CD4-positive, alpha-beta T cell (primary cell): ENCODE measurements around the gene LCOR. TPM values are rescaled to one million over a fixed set of nuclear protein-coding genes. Genes with fewer than 3 reads are reported as not detected.

Experiments used
- ATAC-seq: fragments of 200-7000 bp; cut with Tn5 transposase; one replicate; pipeline ENCODE4 v1.10.0; 2022; ENCODE audit warnings: mild to moderate bottlenecking; ENCODE audit not compliant: poor library complexity
- CTCF ChIA-PET: fragments of 350-600 bp; sonication (Branson Sonifier 250); formaldehyde crosslinking; loops from one replicate; lab custom pipeline; 2021; ENCODE audit warnings: antibody characterized with exemption, inconsistent platforms; lab: Charles Lee
- POLR2A ChIA-PET: fragments of 350-600 bp; sonication (Branson Sonifier 250); formaldehyde crosslinking; loops from one replicate; lab custom pipeline; 2021; ENCODE audit warnings: antibody characterized with exemption, inconsistent platforms; lab: Charles Lee
- DNase-seq, 14 experiments: peaks; one replicate each; pipeline ENCODE4 v3.0.0-alpha.2; 2013 to 2020; ENCODE audit warnings: mixed read lengths in 2 of 14
- H3K27ac ChIP-seq, 2 donors: one replicate each; pipeline versions ENCODE4 v1.5.1 to v1.7.0; 2013; ENCODE audit warnings: low read length in 2 of 2, low read depth in 1 of 2, mild to moderate bottlenecking in 1 of 2
- H3K27me3 ChIP-seq, 2 experiments: 1 replicate in 1 of 2; 2 replicates in 1 of 2; pipeline versions ENCODE4 v1.6.1 to v1.7.0; 2013; ENCODE audit warnings: low read length in 2 of 2, control low read depth in 1 of 2, mild to moderate bottlenecking in 1 of 2, moderate library complexity in 1 of 2; ENCODE audit not compliant: insufficient read depth in 2 of 2, control insufficient read depth in 1 of 2
- H3K36me3 ChIP-seq: one replicate; pipeline ENCODE4 v1.6.1; 2013; ENCODE audit warnings: low read length, control low read depth; ENCODE audit not compliant: insufficient read depth
- H3K4me1 ChIP-seq: one replicate; pipeline ENCODE4 v1.6.1; 2013; ENCODE audit warnings: low read length, control low read depth; ENCODE audit not compliant: insufficient read depth
- H3K4me3 ChIP-seq: one replicate; pipeline ENCODE4 v1.5.1; 2013; ENCODE audit warnings: mild to moderate bottlenecking, low read length, moderate library complexity
- H3K9me3 ChIP-seq, 2 experiments: 1 replicate in 1 of 2; 2 replicates in 1 of 2; pipeline versions ENCODE4 v1.6.1 to v1.7.0; 2013; ENCODE audit warnings: low read length in 2 of 2, mild to moderate bottlenecking in 2 of 2, control low read depth in 1 of 2, moderate library complexity in 1 of 2; ENCODE audit not compliant: control insufficient read depth in 1 of 2, insufficient read depth in 1 of 2
- H3K27ac Mint-ChIP-seq: one replicate; pipeline ENCODE4 v1.8.0; 2020; ENCODE audit warnings: mixed read lengths
- H3K27me3 Mint-ChIP-seq: one replicate; pipeline ENCODE4 v1.8.0; 2021; ENCODE audit warnings: mixed read lengths
- H3K36me3 Mint-ChIP-seq: one replicate; pipeline ENCODE4 v1.8.0; 2021; ENCODE audit warnings: low read depth, mixed read lengths
- H3K4me1 Mint-ChIP-seq: one replicate; pipeline ENCODE4 v1.8.0; 2021; ENCODE audit warnings: low read depth, mixed read lengths
- H3K4me3 Mint-ChIP-seq: one replicate; pipeline ENCODE4 v1.8.0; 2020; ENCODE audit warnings: mild to moderate bottlenecking, mixed read lengths
- H3K9me3 Mint-ChIP-seq: one replicate; pipeline ENCODE4 v1.8.0; 2020; ENCODE audit warnings: mixed read lengths
- CTCF ChIP-seq: fragments of 200-600 bp; IDR thresholded peaks from one replicate; pipeline ENCODE4 v1.8.0; 2022; ENCODE audit warnings: antibody characterized with exemption, mild to moderate bottlenecking
- intact Hi-C, 2 experiments: fragments of 100-400 bp; cut with DNase I in 1 of 2; cut with micrococcal nuclease in 1 of 2; formaldehyde crosslinking; loops; one replicate each; pipeline versions ENCODE4 v1.15.1 to v1.9.0; 2023 to 2025; cut with DNase I, micrococcal nuclease
- total RNA-seq, 174 experiments: library from RNA in 2 of 174; stranded (reverse) in 2 of 174; gene quantifications; one replicate each; pipeline ENCODE4 v1.2.3 and lab custom pipeline; 2021 to 2026

The LCOR gene
- total RNA-seq, 2 experiments from 2014 or later: 46.0 to 56.0 TPM

- Mint-ChIP-seq H3K27ac (no peak overlapping the region), H3K4me1 (peaks cover 53% of the 10 kb centered on the region), H3K27me3 (no peaks in the 10 kb centered on the region), H3K36me3 (peaks cover 70% of the 10 kb centered on the region), H3K4me3 (no peak overlapping the region), H3K9me3 (no peaks in the 10 kb centered on the region)
- Histone ChIP-seq H3K4me3 (no peak overlapping the region), H3K36me3 (no peaks in the 10 kb centered on the region), H3K27ac (no peak overlapping the region), H3K9me3 (no peaks in the 10 kb centered on the region), H3K27me3 (no peaks in the 10 kb centered on the region), H3K4me1 (no peaks in the 10 kb centered on the region)
- no peak for TF ChIP-seq CTCF
- DNase-seq: no peak
- ATAC-seq: no peak
- intact Hi-C loops: no loop called here
- POLR2A ChIA-PET: no interaction called here
- CTCF ChIA-PET: no interaction called here
Observed at GRCh38 chr10:96924861-96925260, 92.8 kb downstream of the LCOR start.

DNA sequence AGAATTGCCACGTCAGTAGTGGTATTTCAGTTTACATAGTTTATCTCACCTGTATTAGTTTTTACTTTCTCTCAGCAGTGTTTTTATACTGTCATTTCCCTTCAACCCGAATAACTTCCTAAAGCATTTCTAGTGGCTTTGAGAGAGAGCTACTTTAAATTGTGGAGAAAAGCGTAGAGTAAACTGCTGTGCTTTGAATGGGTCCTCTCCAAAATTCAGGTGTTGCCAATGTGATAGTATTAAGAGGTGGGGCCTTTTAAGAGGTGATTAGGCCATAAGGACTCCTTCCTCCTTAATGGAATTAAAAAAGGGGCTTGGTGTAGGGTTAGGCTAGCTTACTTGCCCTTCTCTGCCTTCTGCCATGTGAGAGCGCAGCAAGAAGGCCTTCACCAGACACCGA lies 98.4 kb downstream of the LCOR start:
- intact Hi-C loops: no loop called here
- no peaks in the 10 kb centered on the region for H3K36me3 ChIP-seq
- DNase-seq: no peak

GRCh38 chr10:96935148-96935547 lies 103.0 kb downstream of the LCOR start:
- Mint-ChIP-seq H3K27ac (no peak overlapping the region), H3K27me3 (no peaks in the 10 kb centered on the region), H3K4me3 (no peak overlapping the region), H3K4me1 (no peaks in the 10 kb centered on the region), H3K9me3 (no peaks in the 10 kb centered on the region), H3K36me3 (peaks cover 31% of the 10 kb centered on the region)
- CTCF ChIA-PET: no interaction called here
- intact Hi-C loops: no loop called here
- Histone ChIP-seq H3K36me3 (no peaks in the 10 kb centered on the region), H3K9me3 (no peaks in the 10 kb centered on the region), H3K27ac (no peak overlapping the region), H3K4me3 (no peak overlapping the region), H3K4me1 (no peaks in the 10 kb centered on the region), H3K27me3 (no peaks in the 10 kb centered on the region)
- DNase-seq: no peak
- ATAC-seq: no peak
- no peak for TF ChIP-seq CTCF
- POLR2A ChIA-PET: no interaction called here

More for the DNA sequence above, 98.4 kb downstream of the LCOR start:
- no peaks in the 10 kb centered on the region for H3K4me1 ChIP-seq
- Mint-ChIP-seq H3K27ac (no peak overlapping the region), H3K9me3 (no peaks in the 10 kb centered on the region), H3K27me3 (no peaks in the 10 kb centered on the region), H3K4me3 (no peak overlapping the region), H3K36me3 (peaks cover 40% of the 10 kb centered on the region), H3K4me1 (peaks cover 29% of the 10 kb centered on the region)
- ChIA-PET POLR2A (no interaction called here), CTCF (interaction anchor here (1.1 kb wide), 1 partner anchor 19 kb away, joined by 3 read pairs; no protein-coding TSS in a partner anchor)
- TF ChIP-seq CTCF: no peak
- no peaks in the 10 kb centered on the region for H3K9me3 ChIP-seq
- ATAC-seq: no peak
- H3K27ac ChIP-seq: no peak overlapping the region
- H3K27me3 ChIP-seq: no peaks in the 10 kb centered on the region
- no peak overlapping the region for H3K4me3 ChIP-seq
